UCSD-AML1 (cell line): ENCODE results near the gene GRID2.

Source experiments
- DNase-seq: peaks from one replicate; lab custom pipeline; 2025; ENCODE audit not compliant: unreplicated experiment; lab: John Stamatoyannopoulos, UW

Gene GRID2

DNA sequence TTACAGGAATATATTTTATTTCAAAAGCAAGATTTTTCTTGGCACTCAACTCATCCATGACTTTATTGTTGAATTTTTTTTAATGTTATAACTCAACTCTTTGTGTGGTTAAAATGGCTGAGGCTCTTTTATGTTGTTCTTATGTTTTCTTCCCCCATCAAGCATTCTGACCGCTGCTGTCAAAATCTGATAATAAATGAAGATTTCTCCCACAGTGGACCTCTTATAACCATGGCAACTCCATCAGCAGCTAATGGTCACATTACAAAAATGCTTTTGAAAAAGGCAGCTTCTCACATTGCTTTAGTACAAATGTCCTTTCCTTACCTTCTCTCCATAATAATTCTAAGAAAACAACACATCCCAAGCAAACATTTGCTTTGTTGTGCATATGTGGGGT is 1428.7 kb downstream of the GRID2 start:
- no peak for DNase-seq

DNA sequence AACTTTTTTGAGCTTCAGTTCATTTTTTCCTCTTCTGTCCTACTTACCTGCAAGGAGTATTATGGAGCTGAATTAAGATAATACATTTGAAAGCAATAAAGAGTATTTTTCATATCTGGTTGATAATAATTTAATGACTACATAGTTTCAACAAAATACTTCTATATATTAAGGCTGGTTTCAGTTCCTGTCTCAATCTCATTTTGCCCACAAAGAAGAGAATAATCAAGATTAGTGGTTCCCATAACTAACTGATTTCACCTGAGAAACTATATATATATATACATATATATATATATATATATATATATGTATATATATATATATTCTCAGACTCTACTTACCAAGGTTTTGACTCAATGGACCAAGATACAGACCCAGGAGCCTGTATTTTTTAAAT is 1437.1 kb downstream of the GRID2 start:
- no peak for DNase-seq

DNA sequence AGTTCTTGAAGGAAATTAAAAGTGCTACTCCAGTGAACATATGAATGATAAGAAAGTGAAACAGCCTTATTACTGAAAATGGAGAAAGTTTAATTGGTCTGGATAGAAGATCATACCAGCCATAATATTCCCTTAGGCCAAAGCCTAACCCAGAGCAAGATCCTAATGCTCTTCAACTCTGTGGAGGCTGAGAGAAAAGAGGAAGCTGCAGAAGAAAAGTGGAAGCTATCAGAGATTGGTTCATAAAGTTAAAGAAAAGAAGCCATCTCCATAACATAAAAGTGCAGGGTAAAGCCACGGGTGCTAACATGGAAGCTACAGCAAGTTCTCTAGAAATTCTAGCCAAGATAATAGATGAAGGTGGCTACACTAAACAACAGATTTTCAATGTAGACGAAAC is 1439.3 kb downstream of the GRID2 start:
- no peak for DNase-seq

DNA sequence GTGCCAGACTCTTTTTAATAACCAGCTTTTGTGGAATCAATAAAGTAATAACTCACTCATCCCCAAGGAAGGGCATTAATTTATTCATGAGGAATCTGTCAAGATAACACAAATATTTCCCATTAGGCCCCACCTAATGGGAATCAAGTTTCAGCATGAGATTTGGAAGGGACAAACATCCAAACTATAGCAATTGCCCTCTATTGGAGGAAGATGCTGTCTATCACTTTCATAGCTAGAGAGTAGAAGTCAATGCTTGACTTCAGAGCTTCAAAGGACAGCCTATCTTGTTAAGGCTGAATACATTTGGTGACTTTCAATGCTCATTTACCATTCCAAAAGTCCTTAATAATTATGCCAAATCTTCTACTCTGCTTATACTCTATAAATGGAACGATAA is 1439.9 kb downstream of the GRID2 start:
- no peak for DNase-seq

DNA sequence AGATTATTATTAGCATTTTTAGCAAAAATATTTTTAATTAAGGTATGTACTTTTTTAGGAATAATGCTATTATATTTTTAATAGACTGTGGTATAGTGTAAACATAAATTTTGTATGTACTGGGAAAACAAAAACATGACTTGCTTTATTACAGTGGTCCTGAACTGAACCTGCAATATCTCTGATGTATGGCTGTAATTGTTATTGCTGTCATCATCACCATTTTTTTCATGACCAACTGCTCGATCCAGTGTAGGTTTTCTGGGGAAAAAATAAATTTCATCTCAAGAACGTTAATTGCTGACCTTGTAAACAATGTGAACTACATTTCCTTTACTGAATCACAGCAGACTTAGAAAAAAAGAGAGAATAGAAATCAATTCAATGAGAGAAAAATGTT is 1441.2 kb downstream of the GRID2 start:
- no peak for DNase-seq

DNA sequence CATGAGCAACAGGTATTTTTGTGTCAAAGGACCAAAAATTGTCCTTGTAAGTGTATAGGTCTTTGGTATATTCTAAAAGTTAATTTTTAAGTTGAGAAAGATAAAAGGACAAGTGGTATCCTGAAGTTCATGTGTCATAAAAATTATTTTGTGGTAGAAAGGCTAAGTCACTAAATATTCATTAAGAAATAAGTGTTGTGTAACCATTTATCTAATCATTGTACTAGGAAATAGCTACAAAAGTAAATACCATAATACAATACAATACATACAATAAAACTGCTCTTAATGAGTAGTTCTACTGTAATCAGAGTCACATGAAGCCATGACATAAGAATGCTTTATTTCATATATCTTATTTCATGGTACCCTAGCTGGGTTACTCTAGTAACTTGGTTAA is 1442.3 kb downstream of the GRID2 start:
- DNase-seq = no peak

DNA sequence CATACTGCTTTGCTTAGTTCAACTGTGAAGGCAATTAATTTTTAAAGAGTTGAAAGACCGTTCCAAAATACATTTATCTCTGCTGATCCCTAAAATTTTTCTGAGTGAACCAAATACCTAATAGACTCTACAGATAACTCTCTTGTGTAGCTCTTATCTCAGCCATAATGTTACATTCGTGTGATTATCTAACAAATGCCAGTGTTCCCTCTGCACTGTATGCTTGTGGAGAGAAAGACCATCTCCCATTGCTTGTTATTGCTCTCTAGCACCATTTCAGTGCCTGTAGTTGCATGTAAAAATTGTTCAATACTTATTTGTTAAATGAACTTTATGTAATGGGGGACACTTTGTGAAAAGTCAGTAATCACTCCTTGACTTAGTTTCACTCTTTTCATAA is 1443.5 kb downstream of the GRID2 start:
- DNase-seq = no peak

DNA sequence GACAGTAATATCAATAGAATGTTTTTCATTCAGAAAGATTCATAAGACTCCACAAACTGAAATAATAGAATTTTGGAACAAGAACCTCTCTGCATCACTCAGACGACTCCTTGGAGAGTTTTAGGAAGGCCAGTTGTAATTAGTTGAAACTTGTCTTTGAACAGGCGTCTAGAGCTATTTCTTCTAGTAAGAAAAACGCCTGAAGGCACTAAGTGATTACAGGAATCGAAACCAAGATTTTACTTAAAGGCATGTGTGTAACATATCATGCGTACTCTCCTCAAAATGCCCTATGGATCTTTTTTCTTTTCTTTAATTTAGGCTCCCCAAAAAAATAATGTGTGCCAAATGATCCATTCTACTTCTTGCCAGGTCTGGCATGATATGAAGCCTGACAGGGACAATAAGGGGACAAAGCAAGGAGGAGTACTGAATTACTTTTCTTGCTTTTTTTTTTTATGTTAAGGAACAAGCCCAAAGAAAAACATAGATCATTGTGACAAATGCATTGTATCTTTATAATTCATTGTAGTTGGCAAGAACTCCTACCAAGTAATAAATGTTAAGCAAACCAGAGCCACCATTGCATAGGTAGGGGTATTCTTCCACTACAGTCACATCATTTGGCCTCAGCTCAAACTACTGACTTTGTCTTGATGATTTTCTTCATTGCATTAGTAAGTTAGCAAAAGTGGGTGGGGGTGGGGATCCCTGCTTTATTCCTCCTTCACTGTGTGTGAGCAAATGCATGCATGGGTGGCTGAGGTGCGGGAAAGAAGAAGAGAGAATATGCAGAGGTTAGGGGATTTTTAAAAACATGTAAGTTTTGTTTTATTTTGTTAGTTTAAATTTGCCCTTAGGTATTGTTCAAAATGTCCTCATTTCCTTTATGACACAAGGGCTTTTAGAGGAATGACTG is 1444.9 kb downstream of the GRID2 start:
- no peak for DNase-seq

DNA sequence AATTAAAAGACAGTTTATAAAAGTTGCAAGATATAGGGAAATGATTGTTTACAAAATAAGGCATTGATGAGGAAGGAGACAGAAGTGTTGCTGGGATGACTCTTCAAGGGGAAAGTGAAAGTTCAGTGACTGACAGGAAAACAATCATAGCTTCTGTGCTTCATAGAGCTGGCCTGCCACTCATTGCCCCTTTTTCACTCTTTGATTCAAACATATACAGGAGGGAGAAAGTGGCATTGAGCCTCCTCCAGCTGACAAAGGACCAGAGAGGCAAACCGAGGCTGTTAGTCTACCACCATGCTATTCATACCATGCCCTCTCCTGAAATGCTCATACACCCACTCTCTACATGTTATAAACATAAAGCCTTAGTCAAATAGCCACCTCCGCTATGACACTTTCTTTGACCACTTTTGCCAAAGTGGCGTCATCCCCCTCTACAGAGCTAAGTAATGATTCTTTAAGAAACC is 1445.6 kb downstream of the GRID2 start:
- DNase-seq = no peak

DNA sequence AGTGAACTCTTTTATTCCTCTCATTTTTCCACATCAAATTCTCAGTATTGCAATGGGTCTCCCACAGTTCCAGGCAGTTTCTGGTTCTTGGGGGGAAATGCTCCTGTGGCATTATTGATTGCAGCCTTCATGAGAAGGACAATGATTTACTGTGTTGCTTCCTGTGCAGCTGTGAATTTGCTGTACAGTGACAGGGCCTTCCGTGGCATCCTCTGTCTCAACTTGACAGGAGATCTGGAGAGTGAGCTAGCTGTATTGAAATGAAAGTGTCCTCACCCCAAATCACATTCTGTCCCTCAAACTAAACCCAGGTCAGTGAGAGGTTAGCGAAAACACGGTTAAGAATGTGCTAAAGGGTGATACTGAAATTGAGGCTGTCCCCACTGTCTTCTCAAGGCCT is 1447.6 kb downstream of the GRID2 start:
- DNase-seq = no peak

DNA sequence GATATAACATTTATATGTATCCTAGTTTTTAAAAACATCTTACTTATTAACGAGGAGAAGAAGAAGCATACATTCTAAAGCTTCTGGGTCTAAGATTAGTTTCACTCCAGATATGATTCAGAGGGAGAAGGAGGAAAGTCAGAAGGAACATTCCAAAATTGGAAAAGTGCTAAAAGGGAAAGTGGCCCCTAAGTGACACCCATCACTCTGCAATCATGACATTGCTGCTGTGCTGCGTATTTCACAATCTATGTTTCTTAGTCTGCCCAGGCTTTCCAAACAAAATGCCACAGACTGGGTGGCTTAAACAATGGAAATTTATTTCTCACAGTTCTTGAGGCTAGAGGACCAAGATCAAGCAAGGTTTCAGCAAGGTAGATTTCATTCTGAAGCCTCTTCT is 1452.3 kb downstream of the GRID2 start:
- DNase-seq = no peak

DNA sequence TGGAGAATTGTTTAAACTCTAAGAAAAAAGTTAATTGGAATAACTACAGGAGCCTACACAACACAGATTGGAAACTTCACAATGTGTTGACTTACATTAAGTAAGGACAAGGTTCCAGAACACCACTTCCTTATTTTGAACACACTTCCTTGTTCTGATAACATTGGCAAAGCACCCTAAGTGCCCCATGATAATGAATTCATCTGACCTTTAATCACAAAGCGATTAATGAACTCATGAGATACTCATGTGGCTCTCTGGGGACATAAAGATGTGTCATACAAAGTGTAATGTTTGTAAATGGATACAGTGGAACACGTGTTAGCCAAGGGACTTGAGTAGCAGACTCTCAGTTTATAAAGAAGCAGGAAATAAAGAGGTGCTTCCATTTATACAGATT is 1455.7 kb downstream of the GRID2 start:
- DNase-seq = no peak

DNA sequence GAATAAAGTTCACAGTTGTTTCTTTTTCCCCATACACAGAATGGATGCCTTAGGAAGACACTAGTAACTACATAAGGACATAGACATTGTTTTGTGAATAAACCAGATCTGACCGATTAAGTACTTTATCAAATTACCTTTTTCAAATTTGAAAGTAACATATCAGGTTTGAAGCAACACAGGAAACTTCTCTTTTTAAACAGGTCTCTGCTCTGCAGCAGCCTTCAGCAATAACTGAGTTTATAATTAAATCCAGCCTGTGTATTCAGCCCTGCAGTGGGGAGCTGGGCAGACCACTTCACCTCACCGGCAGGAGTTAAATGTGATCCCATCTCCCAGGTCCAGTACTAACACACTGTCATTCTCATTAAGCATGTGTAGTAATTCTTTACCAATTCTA is 1456.5 kb downstream of the GRID2 start:
- no peak for DNase-seq

DNA sequence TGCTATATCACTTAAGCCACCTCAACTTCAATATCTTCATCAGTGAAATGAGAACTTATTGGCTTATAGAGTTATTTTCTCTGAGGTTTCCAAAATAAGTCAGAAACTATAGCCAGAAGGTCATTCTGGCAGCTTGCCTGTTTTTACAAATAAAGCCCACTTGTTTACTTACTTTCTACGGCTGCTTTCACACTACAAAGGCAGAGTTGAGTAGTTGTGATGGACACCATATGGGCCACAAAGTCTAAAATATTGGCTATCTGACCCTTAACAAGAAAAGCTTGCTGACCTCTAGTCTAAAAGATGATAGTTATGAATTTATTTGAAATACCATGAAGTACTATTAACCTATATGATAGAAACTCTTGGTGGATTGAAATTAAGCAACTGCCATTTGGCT is 1457.5 kb downstream of the GRID2 start:
- DNase-seq = no peak

DNA sequence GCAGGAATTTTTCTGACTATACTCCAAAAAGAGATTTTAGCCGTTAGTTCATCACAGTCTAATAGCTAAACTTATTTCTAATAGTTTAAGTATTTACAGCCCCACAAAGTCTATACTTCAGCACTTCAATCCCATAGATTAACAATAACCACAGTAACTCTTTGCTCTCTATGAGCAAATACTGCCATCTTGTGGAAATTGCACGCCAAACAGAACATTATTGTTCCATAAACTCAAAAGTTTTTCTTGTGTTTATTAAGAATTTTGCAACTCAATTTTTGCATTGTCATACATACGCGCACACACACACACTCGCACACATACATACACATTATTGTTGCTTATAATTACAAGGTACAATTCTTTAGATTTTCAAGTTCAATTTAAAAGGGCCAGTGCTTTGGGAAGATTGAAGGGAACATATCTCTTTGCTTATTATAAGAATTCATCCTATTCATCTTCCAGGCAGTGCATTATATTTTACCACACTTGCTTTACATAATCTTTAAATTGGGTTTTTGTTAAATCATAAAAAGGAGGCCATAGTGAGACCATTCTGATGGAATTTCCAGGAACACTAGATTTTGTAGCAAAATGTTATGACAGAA is 1461.0 kb downstream of the GRID2 start:
- no peak for DNase-seq

DNA sequence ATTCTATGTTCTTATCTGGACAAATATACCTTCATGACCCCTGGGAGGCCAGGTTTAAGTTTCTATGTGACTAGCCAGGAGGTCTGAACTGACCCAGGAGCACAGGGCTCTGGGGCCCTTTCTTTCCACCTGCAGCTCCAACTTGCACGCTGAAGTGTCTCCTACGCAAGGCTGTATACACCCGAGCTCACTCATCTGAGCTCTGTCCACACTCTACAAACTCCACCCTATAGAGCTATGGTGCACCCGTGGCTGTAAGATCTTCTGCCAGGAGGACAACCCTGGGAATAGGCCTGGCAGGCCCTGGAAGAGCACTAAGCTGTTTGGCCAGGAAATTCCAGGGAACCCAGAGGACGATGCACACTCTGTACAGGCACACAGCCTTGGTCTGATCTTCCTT is 1464.2 kb downstream of the GRID2 start:
- peak; percentile 6 for DNase-seq

DNA sequence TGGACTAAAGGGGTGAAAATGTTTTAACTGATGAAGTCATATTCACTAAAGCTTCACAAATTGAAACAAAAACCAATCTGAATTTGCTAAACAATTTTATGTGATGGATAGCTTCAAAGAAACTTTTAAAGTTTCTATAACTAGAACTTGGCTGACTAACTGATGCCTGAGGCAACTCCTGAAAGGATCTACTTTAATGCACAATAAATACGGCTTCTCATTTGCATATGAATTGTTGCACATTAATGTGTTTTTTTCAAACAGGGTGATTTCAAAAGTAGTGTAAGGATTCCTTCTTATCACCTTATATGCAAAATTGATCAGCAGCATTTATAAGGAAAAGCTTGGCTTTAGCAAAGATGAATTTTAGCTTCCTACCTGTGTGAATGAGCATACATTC is 1466.4 kb downstream of the GRID2 start:
- no peak for DNase-seq

DNA sequence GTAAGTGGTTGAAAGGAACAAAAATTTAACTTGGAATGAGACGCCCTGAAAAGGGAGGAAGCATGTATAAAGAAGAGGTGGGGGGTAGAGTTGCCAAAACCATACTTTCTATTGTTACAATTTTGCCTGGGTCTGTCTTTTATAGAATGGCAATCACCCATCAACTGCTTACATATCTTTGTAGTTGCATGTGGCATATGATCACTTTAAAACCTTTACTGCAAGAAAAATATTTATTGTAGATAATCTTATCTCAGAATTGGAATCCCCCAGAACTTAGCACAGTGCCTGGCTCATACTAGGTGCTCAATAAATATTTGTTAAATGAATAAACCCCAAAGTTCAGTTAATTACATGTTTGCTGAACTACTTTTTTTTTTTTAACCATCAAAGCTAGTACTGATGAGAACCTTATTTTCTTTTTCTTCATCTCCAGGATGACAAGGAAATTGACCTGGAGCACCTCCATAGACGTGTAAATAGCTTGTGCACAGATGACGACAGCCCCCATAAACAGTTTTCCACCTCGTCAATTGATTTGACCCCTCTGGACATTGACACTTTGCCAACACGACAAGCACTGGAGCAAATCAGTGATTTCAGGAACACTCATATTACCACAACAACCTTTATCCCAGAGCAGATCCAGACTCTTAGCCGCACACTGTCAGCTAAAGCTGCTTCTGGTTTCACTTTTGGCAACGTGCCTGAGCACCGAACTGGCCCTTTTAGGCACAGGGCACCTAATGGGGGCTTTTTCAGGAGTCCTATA is 1468.1 kb downstream of the GRID2 start:
- DNase-seq = no peak

DNA sequence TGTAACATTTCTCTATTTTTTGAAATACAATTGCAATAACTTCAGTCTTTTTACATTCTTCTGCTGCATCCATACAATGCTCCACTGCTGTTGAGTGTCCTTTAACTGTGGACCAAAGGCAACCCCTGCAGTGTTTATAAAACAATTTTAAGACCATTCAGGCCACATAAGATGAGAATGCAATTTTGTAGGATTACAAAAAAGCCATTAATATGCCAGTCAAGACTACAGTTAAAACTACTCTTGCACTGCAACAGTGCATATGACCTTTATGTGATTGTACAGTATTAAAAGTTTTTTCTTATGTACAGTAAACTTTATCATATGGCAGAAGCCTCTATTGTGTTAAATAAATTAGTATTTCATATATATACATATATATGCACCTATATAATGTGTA is 1469.1 kb downstream of the GRID2 start:
- DNase-seq = no peak

DNA sequence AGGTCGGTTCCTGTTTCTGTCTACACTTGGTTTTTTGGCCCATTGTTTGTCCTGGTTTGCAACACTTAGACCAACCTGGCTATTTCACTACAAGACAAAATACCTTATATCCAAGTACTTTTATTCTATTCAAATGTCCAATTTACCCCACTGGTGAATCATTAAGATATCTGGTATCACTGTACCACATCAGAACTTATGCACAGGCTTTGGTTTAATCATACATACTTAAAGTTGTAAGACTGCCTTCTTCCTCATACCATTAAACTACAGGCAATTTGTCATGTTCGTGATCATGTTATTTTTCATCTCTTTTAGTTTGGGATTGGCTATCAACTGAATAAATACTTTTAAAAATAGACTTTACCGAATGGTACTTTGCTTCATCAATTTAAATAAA is 1471.8 kb downstream of the GRID2 start:
- DNase-seq = no peak

DNA sequence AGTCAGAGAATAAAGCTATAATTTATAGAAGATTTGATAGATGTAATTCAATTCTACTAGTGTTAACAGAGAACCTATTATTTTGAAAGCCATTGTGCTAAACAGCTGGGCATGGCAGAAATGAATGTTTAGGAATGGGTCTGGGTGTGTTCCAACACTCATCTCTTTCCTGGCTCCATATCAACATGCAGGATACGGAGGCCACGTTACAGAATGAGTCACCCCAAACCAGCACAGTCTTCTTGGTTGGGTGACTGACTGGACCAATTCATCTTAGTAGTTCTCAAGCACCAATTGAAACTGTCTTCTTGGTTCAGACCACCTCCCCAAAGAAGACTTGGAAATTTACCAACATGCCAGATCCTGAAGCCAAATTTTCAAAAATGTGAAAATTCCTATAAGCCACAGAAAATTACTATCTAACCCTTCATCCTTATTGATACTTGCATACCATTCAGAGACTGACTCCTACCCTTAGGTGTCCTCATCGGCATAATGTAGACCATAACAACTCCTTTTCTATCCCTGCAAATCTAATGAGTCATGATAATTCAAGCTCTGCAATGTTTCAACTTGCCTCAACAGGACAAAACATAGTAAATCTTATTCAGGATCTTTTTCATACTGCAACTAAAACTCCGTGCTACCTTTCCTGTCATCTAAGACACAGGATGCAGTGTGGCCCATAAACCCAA is 1472.8 kb downstream of the GRID2 start:
- DNase-seq = no peak
